ENCODE results near the gene BRD3OS.
"Not testable (repeated sequence)": the region's sequence is repeated elsewhere in the genome, so short reads cannot be mapped to it uniquely, and the experiment has no call there.

Gene BRD3OS

GRCh38 chr9:134069480-134070399 is 44.5 kb downstream of the BRD3OS start:
- Mint-ChIP-seq H3K4me1 (peaks cover 14 to 23% of the 10 kb centered on the region in 2 donors), H3K27me3 (peaks cover 18 to 23% of the 10 kb centered on the region in 2 donors), H3K4me3 (peak overlapping the region; percentile 81 to 89), H3K36me3 (no peaks in the 10 kb centered on the region), H3K9me3 (no peaks in the 10 kb centered on the region), H3K27ac (peak overlapping the region; percentile 9)
- no peak for ATAC-seq (replicated peaks)
- no peak for DNase-seq

DNA sequence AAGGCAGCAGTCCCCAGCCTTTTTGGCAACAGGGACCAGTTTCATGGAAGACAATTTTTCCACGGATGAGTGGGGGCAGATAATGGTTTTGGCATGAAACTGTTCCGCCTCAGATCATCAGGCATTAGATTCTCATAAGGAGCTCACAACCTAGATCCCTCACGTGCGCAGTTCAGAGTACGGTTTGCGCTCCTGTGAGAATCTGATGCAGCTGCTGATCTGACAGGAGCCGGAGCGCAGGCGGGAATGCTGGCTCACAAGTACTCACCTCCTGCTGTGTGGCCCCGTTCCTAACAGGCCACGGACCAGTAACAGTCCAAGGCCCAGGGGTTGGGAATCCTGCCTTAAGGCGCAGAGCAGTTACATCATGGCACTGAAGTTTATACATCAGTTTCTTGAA is 45.9 kb downstream of the BRD3OS start:
- Mint-ChIP-seq H3K9me3 (peaks cover 0 to 2% of the 10 kb centered on the region in 2 donors), H3K27me3 (peaks cover 18 to 23% of the 10 kb centered on the region in 2 donors), H3K4me3 (no peak overlapping the region), H3K27ac (no peak overlapping the region), H3K36me3 (peaks cover 0 to under 1% of the 10 kb centered on the region in 2 donors), H3K4me1 (peaks cover 6 to 9% of the 10 kb centered on the region in 2 donors)
- DNase-seq: no peak
- no peak for ATAC-seq (replicated peaks)

GRCh38 chr9:134072683-134073082 is 47.4 kb downstream of the BRD3OS start:
- not testable (repeated sequence) for ATAC-seq (replicated peaks); H3K36me3 Mint-ChIP-seq; H3K4me3 Mint-ChIP-seq; H3K4me1 Mint-ChIP-seq; H3K27ac Mint-ChIP-seq; H3K9me3 Mint-ChIP-seq; DNase-seq
- H3K27me3 Mint-ChIP-seq: peaks cover 22 to 23% of the 10 kb centered on the region in 2 donors

DNA sequence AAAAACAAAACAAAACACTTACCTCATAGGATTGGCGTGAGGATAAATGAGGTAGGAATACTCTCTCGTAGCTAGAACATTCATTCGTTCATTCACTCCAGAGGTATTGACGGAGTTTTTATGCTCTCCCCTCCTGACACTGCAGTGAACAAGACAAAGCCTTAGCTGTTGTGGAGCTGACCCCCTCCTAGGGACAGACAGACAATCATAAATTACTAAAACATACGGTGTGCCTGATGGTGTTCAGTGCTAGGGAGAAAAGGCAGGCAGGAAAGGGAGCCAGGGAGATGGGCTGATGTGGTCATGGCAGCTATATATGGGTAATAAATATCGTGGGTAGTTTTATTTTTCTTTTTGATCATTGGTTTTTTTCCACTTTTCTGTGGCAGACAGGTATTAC is 48.2 kb downstream of the BRD3OS start:
- Mint-ChIP-seq H3K27me3 (peaks cover 22 to 23% of the 10 kb centered on the region in 2 donors), H3K36me3 (peaks cover 5 to 7% of the 10 kb centered on the region in 2 donors), H3K9me3 (peaks cover 0 to 8% of the 10 kb centered on the region in 2 donors), H3K27ac (no peak overlapping the region), H3K4me1 (peaks cover 0 to 2% of the 10 kb centered on the region in 2 donors), H3K4me3 (no peak overlapping the region)
- ATAC-seq (replicated peaks): no peak
- no peak for DNase-seq

DNA sequence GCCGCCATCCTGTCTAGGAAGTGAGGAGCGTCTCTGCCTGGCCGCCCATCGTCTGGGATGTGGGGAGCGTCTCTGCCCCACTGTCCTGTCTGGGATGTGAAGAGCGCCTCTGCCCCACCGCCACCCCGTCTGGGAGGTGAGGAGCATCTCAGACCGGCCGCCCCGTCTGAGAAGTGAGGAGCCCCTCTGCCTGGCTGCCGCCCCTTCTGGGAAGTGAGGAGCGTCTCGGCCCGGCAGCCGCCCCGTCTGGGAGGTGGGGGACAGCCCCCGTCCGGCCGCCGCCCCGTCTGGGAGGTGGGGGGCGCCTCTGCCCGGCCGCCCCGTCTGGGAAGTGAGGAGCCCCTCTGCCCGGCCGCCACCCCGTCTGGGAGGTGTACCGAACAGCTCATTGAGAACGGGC is 50.4 kb downstream of the BRD3OS start:
- peaks cover 12% of the 10 kb centered on the region in 2 donors for H3K36me3 Mint-ChIP-seq
- peaks cover 16 to 21% of the 10 kb centered on the region in 2 donors for H3K27me3 Mint-ChIP-seq
- not testable (repeated sequence) for H3K4me1 Mint-ChIP-seq; ATAC-seq (replicated peaks); H3K27ac Mint-ChIP-seq; DNase-seq; H3K4me3 Mint-ChIP-seq
- peaks cover 5 to 14% of the 10 kb centered on the region in 2 donors for H3K9me3 Mint-ChIP-seq

GRCh38 chr9:134076644-134077043 is 51.4 kb downstream of the BRD3OS start:
- H3K36me3 Mint-ChIP-seq: peaks cover 12% of the 10 kb centered on the region in 2 donors
- no peaks in the 10 kb centered on the region for H3K4me1 Mint-ChIP-seq
- peaks cover 5 to 14% of the 10 kb centered on the region in 2 donors for H3K9me3 Mint-ChIP-seq
- DNase-seq: no peak
- no peak for ATAC-seq (replicated peaks)
- no peak overlapping the region for H3K27ac Mint-ChIP-seq
- peaks cover 20 to 28% of the 10 kb centered on the region in 2 donors for H3K27me3 Mint-ChIP-seq
- H3K4me3 Mint-ChIP-seq: no peak overlapping the region

Measured in stimulated activated naive B cell treated with anti-CD40 and anti-IgM and Interleukin-4, amounts not matched to agents 10 μg/mL and 1 μg/mL and 100 μg/mL, for 72 hours (primary cell).